GM21423 (cell line): ENCODE measurements around the gene MSRB3.

Source experiments
- ATAC-seq: cut with Tn5 transposase; IDR thresholded peaks from one replicate; pipeline ENCODE4 v1.9.1; 2021; ENCODE audit warnings: mild to moderate bottlenecking, moderate library complexity; ENCODE audit not compliant: unreplicated experiment

The MSRB3 gene

DNA sequence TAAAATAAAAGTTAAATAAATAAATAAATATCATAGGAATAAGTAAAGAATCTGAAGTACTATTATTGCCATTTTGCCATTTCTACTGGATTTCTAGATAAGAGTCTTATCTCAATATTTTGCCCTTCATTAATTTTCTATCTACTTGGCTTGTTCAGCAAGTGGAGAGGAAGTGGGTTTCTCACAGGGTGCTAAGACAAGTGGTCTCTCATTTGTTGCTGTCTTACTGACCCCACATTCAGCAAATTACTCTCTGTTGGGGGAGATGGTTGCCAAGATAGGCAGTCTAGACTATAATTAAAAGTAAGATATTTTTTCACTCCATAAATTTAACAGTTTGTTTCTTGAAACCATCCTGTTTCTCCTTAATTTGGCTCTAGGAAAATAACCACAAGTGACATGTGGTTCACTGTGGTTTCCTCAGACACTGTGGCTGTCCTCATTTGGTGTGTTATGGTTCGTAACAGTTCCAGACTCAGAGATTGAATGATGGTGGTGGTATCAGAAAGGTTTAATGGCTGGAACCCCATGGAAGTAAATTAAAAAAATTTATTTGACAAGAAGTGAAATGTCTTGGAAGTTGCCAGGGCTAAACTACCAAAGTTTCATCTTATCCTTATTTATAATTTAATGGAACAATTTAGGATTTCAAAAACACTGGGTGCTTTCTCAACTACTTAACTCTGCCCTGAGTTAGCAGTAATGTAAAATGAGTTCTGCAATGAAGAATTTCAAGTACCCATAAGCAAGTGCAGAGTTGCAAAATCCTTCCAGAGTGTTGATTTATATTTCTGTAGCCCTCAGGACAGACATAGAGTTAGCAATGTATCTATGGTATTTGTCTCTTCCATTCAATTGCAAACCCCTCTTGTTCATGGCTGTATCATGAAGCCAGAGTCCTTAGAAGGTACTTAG lies 214.8 kb downstream of the MSRB3 start:
- ATAC-seq: no peak

DNA sequence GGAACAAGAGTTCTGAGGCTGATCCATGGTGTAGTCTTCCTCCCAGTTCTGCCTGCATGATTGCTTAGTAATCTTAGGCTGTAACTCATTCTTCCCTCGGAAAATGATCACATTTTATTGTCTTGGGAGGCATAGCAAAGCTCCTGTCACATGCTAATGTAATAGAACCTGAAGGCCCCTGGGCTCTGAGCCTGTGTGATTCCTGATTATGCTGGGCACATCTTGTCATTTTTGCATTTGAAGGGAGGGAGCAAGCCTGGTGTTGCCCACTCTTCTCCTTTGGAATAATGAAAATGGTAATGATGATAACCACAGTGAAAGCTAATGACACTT lies 215.4 kb downstream of the MSRB3 start:
- ATAC-seq: no peak

DNA sequence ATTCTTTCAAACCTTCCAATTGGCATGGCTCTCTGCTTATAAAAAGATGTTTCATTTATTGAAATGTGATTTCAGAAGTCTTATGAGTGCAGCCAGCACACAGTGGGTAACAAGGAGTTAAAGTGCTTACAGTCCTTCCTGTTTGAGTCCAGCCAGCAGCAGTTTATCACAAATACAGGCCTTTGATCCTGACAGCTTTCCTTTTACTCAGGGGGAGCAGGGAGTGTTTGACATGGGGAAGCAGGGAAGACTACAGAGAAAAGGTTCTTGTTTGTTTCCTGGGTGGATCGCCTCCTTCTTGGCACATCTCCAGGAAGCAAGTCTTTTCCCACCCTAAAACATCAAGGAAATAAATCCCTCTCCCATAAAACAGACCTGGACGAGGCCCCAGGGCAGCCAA lies 216.1 kb downstream of the MSRB3 start:
- ATAC-seq: no peak

DNA sequence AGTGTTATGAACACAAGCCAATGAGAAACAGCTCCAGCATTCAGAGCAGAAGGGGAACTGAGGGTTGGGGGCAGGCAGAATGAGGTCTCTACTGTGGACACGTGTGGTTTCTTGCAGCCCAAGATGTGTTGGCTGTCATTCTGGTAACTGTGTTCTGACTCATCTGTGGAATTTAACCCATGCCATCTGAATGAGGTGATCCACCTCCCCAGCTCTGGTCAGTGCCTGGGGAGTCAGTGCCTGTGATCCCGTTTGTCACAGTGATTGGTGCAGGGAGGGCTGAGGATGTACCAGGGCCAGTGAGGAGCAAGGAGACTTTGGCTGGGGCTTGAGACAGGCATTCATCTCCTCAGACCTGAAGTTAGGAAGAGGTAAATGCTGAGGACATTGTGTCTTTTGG lies 216.8 kb downstream of the MSRB3 start:
- no peak for ATAC-seq

DNA sequence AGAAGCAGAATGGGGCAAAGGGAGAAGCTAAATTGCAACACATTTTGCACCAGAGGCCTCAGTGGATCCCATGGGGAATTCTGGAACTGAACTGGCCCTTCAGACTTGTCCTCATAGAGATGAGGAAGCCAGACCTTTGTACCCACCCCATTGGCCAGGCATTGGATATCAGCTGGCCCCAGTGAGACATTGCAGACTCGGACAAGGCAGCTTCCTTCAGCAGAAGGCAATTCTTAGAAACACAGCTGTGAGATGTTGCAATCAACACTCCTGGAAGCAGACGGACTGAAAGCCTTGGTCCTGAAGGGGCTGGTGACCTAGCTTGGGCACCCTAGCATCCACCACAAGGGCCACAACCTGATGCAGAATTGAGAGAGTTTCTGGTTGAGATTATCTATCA lies 218.1 kb downstream of the MSRB3 start:
- ATAC-seq: no peak

DNA sequence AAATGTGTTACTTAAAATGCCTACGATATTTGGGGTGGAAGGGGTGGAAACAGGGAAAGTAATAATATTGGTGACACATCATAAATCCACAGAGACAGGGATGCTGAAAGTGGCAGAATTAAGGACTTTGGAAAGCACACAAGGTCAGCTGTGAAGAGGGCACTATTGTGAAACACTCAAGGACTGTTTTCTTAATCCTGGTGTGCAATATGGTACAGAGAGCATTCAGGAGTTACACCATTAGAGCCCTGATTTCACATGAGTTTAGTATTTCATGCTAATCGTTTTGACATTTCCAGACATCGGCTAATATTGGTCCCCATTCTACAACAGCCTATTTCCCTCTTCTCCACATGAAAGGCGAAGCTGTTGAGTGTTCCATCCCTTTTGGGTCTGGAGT lies 219.2 kb downstream of the MSRB3 start:
- no peak for ATAC-seq

DNA sequence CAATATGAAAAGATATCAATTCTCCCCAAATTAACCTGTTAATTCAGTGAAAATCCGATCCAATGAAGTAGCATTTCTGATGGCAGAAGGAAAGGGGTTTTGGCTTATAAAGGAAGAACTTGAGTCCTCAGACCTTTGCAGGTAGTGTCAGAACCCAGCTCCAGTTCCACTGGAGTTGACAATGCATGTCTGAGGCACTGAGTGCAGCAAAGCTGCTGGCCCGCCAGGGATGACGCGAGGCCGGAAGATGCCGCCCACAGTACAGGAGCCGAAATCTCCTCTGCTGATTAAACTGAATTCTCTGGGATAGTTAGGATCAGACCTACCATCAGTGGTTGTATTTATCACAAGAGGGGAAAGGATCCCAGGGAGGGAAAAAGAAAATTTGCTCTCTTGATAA lies 220.7 kb downstream of the MSRB3 start:
- ATAC-seq: no peak

DNA sequence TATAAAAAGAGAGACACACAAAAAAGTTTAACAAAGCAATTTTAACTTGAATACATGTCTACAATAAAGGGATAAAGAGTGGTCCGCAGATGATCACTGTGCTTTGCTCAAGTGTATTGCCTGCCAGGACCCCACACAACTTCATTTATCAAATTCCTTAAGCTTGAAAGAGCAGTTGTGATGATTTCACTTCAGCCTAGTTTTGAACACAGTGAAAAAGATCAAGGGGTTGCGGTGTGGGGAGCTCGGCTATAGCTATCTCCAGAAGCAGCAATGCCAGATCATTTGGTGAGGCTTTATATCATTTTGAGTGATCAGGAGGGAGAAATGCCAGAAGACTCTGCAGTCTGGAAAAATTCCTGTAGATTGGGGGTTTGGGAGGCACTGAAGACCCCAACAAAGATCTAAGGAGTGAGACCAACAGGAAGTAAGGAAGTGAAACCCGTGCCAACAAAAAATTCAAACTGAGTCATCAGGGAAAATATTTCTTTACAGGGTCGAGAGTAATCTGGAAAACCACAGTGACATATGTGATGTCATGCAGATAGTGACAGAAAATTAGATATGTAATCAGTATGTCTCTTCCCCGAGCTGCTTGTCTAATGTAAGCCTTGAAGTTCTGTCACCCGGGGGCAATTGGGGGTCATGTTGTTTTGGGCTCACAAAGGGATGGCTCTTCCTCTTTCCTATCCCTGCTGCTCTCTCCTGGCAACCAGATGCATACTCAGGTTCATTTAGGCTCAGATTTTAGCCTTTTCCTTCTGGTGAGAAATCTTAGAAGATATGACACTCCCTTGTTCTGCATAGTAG lies 221.8 kb downstream of the MSRB3 start:
- no peak for ATAC-seq

DNA sequence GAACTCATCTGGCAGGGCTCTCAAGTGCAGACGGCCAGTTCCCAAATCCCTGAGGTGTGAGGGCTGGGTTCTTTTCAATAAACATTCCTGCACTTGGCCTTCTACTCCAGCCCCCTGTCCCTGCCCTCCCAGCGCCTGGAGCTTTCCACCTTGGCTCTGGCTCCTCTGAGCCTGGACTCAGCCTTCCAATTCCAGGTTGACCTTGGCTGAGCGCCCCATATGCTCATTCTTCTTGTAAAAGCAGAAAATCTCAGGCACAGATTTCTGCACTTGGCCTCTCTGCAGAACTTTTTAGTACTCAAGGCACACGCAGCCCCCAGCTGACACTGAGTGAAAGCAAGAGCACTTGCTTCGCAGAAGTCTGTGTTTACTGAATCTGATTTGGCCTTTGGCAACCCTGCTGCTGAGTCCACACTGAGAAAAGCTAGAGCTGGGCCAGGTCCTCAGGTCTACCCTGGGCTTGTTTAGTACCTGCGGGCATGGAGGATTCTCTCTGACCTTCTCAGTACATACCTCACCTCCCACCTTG lies 222.7 kb downstream of the MSRB3 start:
- ATAC-seq: no peak

DNA sequence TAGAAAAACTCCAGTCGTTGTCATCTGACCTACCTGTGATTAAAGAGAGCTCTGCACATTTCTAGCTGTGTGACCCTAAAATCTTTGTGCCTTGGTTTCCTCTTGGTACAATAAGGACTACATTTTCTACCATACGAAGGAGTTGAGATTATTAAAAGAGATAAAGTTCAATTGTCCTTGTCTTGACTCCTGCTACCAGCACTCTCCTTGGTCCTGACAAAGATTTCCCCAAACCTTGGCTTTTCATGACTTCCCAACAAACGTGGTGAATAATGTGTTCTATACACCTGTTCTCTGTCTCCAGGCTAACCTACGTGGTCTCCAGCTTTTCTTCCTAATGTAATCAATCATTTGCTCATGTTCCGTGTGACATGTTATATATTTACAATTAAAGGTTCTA lies 223.5 kb downstream of the MSRB3 start:
- ATAC-seq: no peak

DNA sequence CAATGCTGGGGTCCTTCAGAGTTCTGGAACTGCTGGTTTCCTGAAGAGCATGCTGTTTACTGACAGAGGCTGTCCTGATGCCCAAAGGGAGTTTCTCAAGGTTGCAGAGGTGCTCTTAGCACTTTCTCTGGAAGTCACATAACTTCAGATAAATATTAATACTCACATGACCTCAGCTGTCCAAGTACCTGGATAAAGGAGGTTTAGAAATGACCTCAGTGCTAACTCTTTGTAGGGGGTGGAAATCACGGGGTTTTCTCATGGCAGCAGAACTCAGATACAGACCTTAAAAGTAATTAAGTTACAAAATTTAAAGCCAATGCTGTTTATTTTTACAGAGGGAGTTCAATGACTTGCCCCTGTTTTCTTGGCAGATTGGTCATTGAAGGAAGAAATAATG lies 225.9 kb downstream of the MSRB3 start:
- no peak for ATAC-seq

DNA sequence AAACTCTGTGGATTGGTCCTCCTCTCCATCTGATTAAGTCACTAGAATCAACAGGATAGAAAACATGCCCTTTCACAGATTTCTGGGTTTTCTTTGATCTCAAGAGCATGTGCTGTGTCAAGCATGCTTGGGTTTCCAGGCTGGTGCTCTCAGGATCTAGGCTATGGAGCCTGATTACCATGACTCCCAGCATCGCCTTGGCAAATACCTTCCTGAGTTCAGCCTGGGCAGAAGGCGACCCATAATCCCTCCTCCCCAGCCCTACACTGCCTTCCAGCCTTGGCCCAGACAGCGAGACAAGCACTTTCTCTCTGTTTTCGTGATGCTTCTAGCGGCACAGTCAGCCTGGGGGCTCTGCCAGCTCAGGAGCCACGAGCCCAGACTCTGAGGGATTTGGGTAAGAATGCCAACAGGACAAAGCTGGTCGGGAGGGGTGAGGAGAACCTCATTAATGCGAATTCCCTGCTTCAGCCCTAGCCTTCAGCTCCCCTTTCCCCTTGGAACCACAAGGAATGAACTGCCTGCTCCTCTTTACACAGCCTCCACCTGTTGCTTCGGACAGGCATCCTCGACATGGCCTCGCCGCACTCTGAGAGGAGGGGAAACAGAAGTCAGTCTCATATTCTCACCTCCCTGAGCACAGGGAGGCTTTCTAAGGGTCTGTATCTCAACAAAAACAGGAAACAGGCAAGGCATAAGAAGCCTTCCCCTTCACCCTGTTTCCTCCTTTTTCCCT lies 227.1 kb downstream of the MSRB3 start:
- ATAC-seq: no peak

DNA sequence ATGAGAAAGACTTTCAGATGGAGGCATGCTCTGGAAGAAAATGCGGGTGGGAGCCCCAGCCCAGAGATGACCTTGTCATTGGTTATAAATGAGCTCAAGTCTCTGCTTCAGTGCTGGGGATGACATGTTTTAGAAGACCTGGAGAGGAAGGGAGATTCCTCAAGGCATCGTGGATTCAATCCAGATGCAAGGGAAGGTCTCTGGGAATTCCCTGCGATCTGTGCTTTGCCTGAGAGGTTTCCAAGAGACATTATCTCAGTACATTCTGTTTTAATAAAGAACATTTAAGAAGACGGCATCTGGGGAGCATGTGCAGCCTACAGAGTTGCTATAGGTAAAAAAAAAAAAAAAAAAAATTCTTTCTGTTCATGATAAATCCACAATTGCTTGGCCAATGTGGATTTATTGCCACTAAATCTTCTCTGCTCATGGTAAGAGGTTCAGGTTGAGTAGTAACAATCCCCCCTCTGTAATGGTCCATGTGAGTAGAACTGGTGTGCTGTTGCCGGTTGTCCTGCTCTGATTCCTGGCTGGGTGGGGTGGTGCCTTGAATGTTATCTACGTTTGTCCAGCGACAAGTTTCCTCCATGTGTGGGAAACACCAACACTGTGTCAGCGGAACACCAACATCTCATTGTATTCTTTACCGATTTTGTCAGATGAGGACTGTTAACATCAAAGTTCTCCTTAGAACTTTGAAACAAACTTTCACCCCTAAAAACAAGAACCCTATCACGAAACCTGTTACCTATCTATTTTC lies 230.0 kb downstream of the MSRB3 start:
- ATAC-seq: no peak

DNA sequence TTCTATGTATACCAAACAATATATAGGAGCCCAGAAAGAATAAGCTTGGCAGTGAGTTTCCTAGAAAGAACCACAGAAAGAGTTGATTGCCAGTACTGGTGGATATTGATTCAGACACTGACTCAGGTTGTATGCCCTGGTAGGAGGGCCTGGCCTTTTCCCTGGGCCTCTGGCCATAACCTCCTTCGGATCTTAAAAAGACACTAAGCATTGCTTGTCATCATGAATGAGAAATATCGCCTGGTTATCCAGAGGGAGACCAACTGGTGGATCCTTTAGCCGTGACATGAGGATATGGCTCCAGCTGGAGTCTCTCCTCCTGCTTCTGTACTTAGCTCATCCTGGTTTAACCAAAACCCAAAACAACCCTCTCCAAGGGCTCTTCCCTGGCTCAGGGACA lies 231.5 kb downstream of the MSRB3 start:
- no peak for ATAC-seq

DNA sequence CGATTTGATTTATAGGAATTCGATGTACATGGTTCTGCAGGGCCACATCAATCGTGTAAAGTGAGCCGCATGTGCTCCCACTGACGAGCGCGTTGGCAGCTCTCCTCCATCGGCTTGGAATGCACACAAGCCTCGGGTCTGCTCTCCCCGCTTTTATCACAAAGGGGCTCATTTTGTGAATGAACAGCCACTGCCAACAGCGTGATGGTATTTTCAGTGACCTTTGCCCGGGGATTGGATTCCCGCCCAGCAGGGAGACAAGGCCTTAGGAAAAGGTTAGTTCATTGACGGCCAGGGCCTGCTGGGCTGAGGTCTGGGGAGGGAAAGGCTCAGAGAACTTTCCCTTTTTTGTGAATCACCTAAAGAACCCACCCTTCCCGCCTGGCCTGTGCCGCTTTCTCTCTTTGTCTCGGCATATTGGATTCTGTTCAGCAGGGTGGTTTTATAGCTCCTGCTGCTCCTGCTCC lies 232.1 kb downstream of the MSRB3 start:
- no peak for ATAC-seq

DNA sequence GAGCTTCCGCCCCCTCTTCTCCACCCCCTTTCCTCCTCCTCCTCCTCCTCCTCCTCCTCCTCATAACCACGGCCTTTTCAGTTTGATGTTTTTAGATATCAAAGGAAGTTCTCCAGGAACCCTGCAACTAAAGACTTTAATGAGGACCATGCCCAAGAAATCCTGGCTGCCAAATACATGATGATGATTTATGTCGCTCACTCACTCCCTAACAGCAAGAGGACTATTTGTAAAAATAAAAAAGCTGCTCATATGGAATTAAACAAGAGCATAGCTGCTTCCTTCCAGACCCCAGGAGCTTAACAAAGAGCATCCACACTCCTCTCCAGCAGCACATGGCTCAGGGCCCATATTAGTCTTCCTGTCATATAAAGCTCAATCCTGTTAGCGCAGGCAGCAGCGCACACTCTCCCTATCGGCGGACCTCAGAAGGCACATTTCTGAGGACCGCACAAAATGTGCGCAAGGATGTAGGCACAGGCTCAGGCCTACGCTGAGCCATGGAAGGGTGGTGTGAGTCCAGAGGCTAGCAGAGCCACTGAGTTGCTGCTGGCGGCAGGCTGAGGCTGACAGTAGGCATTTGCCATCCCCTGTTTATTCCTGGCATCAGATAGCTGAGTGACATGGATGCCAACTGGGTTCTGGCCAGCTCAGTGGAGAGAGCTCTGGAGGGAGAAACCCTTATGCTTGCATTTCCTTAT lies 232.8 kb downstream of the MSRB3 start:
- ATAC-seq: no peak

DNA sequence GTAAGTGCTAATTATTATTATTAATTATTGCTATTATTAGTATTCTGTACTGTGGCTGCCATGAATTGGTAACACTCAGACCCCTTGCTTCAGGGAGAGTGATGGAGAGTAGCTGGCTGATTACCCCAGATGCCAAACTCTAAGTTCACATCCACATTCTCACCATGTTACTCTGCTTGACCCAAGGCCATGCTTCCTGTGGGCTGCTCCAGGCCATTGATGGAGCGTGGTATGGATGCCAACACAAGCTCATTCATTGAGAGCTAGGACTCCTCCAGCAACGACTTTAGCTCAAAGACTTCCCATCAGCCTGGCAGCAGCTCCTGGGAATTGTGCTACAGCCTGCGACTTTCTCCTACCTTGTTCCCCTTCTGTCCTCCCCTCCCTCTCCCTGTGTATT lies 233.4 kb downstream of the MSRB3 start:
- ATAC-seq: no peak
